ENCODE measurements around the gene RGMA.

RGMA gene

DNA sequence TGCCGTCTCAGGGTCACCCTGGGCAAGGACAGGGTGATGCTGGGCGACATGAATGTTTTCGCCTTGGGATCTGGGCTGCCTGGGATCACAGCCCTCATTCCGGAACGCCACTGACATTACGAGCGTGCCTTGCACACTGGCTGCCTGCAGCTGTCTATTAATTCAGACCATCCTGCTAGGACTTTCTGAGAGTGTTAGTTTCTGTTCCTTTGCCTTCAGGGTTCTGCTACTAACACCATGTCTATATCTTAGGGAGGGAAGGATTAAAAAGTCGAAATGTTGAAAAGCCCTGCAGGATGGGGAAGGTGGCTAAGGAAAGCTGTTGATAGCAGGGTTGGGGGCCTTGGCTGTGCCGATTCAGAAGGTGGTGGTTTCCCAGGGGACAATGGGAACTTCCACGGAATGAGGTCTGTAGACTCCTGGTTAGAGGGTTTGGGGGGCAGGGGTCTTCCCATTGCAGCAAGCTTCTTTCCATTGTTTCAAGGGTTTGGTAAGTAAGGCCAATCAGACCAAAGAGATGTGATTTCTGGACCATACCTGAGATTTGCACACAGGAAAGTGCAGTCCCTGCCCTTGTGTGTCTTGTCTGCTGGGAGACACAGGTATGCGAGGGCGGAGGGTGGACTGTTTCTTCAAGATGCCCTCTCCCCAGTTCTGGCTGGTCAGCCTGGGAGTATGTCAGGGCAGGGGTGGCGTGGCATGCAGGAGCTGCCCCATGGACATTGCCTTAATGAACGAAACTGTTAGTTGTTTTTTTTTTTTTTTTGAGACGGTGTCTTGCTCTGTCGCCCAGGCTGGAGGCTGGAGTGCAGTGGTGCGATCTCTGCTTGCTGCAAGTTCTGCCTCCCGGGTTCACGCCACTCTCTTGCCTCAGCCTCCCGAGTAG, 50.9 kb downstream of the RGMA start:
- no peak overlapping the region for H3K4me3 ChIP-seq (ENCODE audit: control insufficient read depth, low read depth, low read length)
- TF ChIP-seq, protein P1, sequence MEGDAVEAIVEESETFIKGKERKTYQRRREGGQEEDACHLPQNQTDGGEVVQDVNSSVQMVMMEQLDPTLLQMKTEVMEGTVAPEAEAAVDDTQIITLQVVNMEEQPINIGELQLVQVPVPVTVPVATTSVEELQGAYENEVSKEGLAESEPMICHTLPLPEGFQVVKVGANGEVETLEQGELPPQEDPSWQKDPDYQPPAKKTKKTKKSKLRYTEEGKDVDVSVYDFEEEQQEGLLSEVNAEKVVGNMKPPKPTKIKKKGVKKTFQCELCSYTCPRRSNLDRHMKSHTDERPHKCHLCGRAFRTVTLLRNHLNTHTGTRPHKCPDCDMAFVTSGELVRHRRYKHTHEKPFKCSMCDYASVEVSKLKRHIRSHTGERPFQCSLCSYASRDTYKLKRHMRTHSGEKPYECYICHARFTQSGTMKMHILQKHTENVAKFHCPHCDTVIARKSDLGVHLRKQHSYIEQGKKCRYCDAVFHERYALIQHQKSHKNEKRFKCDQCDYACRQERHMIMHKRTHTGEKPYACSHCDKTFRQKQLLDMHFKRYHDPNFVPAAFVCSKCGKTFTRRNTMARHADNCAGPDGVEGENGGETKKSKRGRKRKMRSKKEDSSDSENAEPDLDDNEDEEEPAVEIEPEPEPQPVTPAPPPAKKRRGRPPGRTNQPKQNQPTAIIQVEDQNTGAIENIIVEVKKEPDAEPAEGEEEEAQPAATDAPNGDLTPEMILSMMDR (IDR thresholded peaks at IDR 0.05; ENCODE audit: control insufficient read depth, insufficient read depth, low read depth, low read length, missing control alignments) = no peak
- no peak for DNase-seq (ENCODE audit: low read depth)

DNA sequence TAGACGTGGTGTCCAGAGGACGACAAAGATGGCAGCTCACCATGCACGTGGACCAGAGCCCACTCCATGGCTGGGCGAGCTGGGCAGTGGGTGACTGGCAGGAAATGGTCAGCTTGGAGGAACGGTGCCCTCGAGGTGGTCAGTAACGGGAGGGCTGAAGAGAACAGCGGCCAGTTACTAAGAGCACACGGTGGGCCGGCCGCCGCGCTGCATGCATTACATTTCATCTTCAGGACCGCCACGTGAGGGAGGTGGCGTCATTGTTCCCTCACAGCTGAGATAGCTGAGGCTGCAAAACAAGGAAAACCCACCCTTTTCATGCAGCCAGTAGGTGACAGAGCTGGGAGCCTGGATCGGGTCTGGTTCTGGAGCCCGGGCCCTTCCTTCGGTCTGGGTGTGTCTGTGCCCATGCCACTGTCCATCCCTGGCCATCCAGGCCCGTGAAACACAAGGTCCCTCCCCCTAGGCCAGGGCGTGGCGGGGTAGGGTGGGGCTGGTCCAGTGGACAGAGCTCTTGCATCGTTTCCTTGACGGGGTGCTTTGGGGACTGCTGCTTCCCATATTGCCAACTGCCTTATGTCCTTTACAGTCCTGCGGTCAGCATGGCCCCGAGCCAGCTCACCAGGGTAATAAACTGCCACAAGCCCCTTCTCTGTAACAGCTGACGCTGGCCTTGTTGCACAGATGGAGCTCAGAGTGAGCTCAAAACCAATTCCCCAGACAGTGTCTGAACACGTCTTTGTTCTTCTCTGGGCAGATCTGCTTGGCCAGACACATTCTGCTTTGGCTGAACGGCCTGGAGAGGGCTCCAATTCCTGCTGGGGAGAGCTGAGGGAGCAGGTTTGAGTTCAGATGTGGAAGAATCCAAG, 51.8 kb downstream of the RGMA start:
- no peak overlapping the region for H3K4me3 ChIP-seq (ENCODE audit: control insufficient read depth, low read depth, low read length)
- DNase-seq (ENCODE audit: low read depth) = no peak
- TF ChIP-seq, protein P1 (IDR thresholded peaks at IDR 0.05; ENCODE audit: control insufficient read depth, insufficient read depth, low read depth, low read length, missing control alignments) = peak; percentile 42

DNA sequence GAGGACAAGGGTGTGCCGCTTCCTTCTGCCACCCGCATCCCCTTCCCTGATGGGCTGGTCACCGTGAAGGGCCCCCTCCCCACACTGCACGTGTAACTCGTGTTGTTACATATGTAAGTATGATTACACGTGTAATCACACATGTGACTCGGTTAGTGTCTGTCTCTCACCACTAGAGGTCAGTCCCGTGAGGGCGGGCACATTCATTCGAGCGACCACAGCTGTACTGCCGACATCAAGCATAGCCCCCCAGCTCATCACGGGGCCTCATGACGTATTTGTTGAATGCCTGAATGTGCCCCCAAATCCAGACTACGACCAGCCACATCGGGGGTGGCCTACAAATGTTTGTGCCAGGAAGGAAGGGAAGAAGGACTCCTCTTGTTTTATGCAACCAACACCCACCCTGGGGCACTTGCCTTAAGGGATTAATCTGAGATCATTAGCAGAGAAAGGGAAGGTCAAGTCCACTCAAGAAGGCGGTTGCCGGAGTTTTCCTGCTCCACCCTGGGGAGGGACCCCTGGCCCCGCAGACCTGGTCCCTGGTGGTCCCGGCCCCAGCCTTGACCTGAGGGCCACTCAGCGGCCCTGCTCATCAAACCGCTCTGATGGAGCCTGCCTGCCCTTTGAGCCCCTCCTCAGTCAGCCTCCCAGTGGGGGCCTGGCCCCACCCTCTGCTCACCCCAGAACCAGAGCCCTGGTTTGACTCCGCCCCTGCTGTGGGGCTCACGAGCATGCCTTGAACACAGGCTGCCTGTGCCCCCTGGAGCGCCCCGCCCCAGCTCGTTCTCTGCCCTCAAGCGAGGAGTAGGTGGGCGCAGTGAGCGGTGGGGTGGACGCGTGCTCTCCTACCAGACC, 52.8 kb downstream of the RGMA start:
- no peak for DNase-seq (ENCODE audit: low read depth)
- no peak overlapping the region for H3K4me3 ChIP-seq (ENCODE audit: control insufficient read depth, low read depth, low read length)
- TF ChIP-seq, protein P1 (IDR thresholded peaks at IDR 0.05; ENCODE audit: control insufficient read depth, insufficient read depth, low read depth, low read length, missing control alignments) = peak; percentile 45

DNA sequence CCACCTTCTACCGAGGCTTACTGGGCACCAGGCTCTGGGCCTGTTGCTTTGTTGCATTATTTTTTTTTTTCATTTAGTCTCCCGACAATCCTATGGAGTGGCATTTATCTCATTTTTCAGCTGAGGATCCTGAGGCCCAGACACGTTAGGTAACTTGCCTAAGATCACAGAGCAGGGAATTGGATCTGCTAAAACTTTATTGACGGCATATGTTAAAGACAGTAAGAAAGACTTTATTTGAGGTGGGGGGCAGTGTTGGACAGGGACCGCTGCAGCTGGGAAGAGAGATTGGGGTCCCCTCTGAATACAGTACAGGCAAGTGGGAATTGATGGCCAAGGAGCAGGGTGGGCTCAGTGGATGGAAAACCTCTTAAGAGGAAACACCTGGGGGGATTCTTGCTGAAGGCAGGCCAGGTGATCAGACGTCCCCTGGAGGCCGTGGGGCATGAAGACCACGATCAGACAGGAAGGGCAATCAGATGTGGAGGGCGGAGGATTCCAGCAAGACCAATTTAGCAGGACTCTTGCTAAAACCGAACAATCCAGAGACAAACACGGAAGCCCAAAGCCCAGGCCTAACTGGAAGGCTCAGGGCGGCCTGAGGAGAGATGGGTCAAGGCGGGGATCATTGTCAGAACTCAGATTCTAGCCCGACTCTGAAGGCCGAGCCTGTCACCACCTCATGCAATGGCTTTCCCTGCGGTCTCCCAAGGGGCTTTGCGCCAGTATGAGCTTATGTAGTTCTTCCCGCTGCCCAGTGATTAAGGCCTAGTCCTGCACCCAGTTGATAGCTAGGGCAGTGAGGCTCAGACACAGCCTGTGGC, 53.7 kb downstream of the RGMA start:
- DNase-seq (ENCODE audit: low read depth) = no peak
- no peak overlapping the region for H3K4me3 ChIP-seq (ENCODE audit: control insufficient read depth, low read depth, low read length)
- TF ChIP-seq, protein P1 (IDR thresholded peaks at IDR 0.05; ENCODE audit: control insufficient read depth, insufficient read depth, low read depth, low read length, missing control alignments) = no peak

DNA sequence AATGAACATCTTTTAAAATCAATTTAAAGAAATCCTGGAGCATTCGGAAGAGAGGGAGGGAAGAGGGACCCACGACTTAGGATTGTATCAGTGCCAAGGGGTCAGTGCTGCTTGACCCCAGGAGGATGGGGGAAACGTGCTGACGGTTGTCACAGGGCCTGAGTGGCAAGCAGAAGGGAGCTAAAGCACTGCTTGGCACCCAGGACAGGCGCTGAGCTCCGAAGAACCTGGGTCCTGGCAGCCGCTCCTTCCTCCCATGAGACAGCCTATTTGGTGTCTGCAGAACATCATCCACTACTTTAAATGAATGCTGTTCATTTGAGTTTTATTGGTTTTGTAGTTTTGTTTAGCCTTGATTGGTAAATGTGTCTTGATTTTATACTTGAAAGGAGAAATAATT, 54.5 kb downstream of the RGMA start:
- TF ChIP-seq, protein P1 (IDR thresholded peaks at IDR 0.05; ENCODE audit: control insufficient read depth, insufficient read depth, low read depth, low read length, missing control alignments) = no peak
- no peak for DNase-seq (ENCODE audit: low read depth)
- no peak overlapping the region for H3K4me3 ChIP-seq (ENCODE audit: control insufficient read depth, low read depth, low read length)

Data from AG09309 (cell line).